ENCODE measurements around the gene RSPH4A. TPM values are rescaled to one million over a fixed set of nuclear protein-coding genes. Genes with fewer than 3 reads are reported as not detected.

Gene RSPH4A
- total RNA-seq, 3 donors from 2014 or later (not counting 1 experiment from before 2014, with no cell fraction given), result 0.64 to 1.0 (median 0.95) TPM

- DNase-seq (no peak), ATAC-seq (peak in 1 of 3 donors; percentile 10)
- H3K9me3 Mint-ChIP-seq, result no peaks in the 10 kb centered on the region
- peak overlapping the region in 1 of 2 donors; percentile 50 for H3K27ac Mint-ChIP-seq
- Histone ChIP-seq H3K9me3 (ENCODE audit: control insufficient read depth, insufficient read depth, low read length) (no peaks in the 10 kb centered on the region), H3K4me1 (ENCODE audit: control insufficient read depth, insufficient read depth, low read length) (peaks cover 5% of the 10 kb centered on the region), H3K27ac (ENCODE audit: low read length) (no peak overlapping the region), H3K4me3 (ENCODE audit: low read length) (no peak overlapping the region), H3K27me3 (ENCODE audit: control insufficient read depth, insufficient read depth, low read length) (no peaks in the 10 kb centered on the region), H3K36me3 (ENCODE audit: control insufficient read depth, insufficient read depth, low read length) (peaks cover 13% of the 10 kb centered on the region)
- peaks cover 7% of the 10 kb centered on the region for H3K36me3 Mint-ChIP-seq
- intact Hi-C loops (cut with micrococcal nuclease), result no loop called here
- no peak overlapping the region for H3K4me3 Mint-ChIP-seq
- no peak for TF ChIP-seq CTCF (IDR thresholded peaks at IDR 0.05)
- WGBS (ENCODE audit: insufficient coverage), result 21% methylated on average over 5 of the region's 5 CpGs
- no peaks in the 10 kb centered on the region for H3K27me3 Mint-ChIP-seq (ENCODE audit: low read depth in 2 of 2)
- H3K4me1 Mint-ChIP-seq, result peaks cover 5 to 17% of the 10 kb centered on the region in 2 donors
These were observed 15.2 kb downstream of the RSPH4A start for GRCh38 chr6:116631379-116631990.

- intact Hi-C loops (cut with micrococcal nuclease), result no loop called here
- WGBS (ENCODE audit: insufficient coverage), result 53% methylated on average over 2 of the region's 2 CpGs
- no peak overlapping the region for H3K4me3 Mint-ChIP-seq
- no peak overlapping the region for H3K27ac ChIP-seq (ENCODE audit: low read length)
- no peaks in the 10 kb centered on the region for H3K27me3 ChIP-seq (ENCODE audit: control insufficient read depth, insufficient read depth, low read length)
- H3K36me3 ChIP-seq (ENCODE audit: control insufficient read depth, insufficient read depth, low read length), result peaks cover 19% of the 10 kb centered on the region
- TF ChIP-seq CTCF (IDR thresholded peaks at IDR 0.05), result no peak
- no peaks in the 10 kb centered on the region for H3K9me3 Mint-ChIP-seq
- ATAC-seq, result no peak
- DNase-seq, result no peak
- H3K9me3 ChIP-seq (ENCODE audit: control insufficient read depth, insufficient read depth, low read length), result no peaks in the 10 kb centered on the region
- H3K4me1 Mint-ChIP-seq, result peaks cover 5 to 17% of the 10 kb centered on the region in 2 donors
- peaks cover 5% of the 10 kb centered on the region for H3K4me1 ChIP-seq (ENCODE audit: control insufficient read depth, insufficient read depth, low read length)
- H3K27me3 Mint-ChIP-seq (ENCODE audit: low read depth in 2 of 2), result no peaks in the 10 kb centered on the region
- H3K4me3 ChIP-seq (ENCODE audit: low read length), result no peak overlapping the region
- H3K27ac Mint-ChIP-seq, result no peak overlapping the region
- H3K36me3 Mint-ChIP-seq, result peaks cover 7% of the 10 kb centered on the region
These were observed 17.4 kb downstream of the RSPH4A start for GRCh38 chr6:116633685-116634084.

GRCh38 chr6:116648156-116648555, 31.9 kb downstream of the RSPH4A start:
- Histone ChIP-seq H3K4me3 (ENCODE audit: low read length) (no peak overlapping the region), H3K27me3 (ENCODE audit: control insufficient read depth, insufficient read depth, low read length) (no peaks in the 10 kb centered on the region), H3K27ac (ENCODE audit: low read length) (no peak overlapping the region), H3K9me3 (ENCODE audit: control insufficient read depth, insufficient read depth, low read length) (no peaks in the 10 kb centered on the region), H3K4me1 (ENCODE audit: control insufficient read depth, insufficient read depth, low read length) (no peaks in the 10 kb centered on the region), H3K36me3 (ENCODE audit: control insufficient read depth, insufficient read depth, low read length) (peaks cover 42% of the 10 kb centered on the region)
- no peak for TF ChIP-seq CTCF (IDR thresholded peaks at IDR 0.05)
- Mint-ChIP-seq H3K9me3 (no peaks in the 10 kb centered on the region), H3K4me1 (peaks cover 15 to 17% of the 10 kb centered on the region in 2 donors), H3K27me3 (ENCODE audit: low read depth in 2 of 2) (no peaks in the 10 kb centered on the region), H3K36me3 (peaks cover 18% of the 10 kb centered on the region), H3K4me3 (no peak overlapping the region), H3K27ac (no peak overlapping the region)
- no peak for ATAC-seq
- intact Hi-C loops (cut with micrococcal nuclease), result no loop called here
- 38% methylated on average over 3 of the region's 5 CpGs for WGBS (ENCODE audit: insufficient coverage)
- no peak for DNase-seq

GRCh38 chr6:116649129-116649528, 32.9 kb downstream of the RSPH4A start:
- ATAC-seq, result no peak
- Mint-ChIP-seq H3K27me3 (ENCODE audit: low read depth in 2 of 2) (no peaks in the 10 kb centered on the region), H3K27ac (no peak overlapping the region), H3K4me1 (peaks cover 15 to 17% of the 10 kb centered on the region in 2 donors), H3K9me3 (no peaks in the 10 kb centered on the region), H3K36me3 (peaks cover 18% of the 10 kb centered on the region), H3K4me3 (no peak overlapping the region)
- no peak for DNase-seq
- Histone ChIP-seq H3K9me3 (ENCODE audit: control insufficient read depth, insufficient read depth, low read length) (no peaks in the 10 kb centered on the region), H3K36me3 (ENCODE audit: control insufficient read depth, insufficient read depth, low read length) (peaks cover 51% of the 10 kb centered on the region), H3K27ac (ENCODE audit: low read length) (no peak overlapping the region), H3K27me3 (ENCODE audit: control insufficient read depth, insufficient read depth, low read length) (no peaks in the 10 kb centered on the region), H3K4me3 (ENCODE audit: low read length) (no peak overlapping the region), H3K4me1 (ENCODE audit: control insufficient read depth, insufficient read depth, low read length) (no peaks in the 10 kb centered on the region)
- intact Hi-C loops (cut with micrococcal nuclease), result no loop called here
- no peak for TF ChIP-seq CTCF (IDR thresholded peaks at IDR 0.05)
- no CpG with 5 or more reads among the region's 3 CpGs for WGBS (ENCODE audit: insufficient coverage)

Measured in natural killer cell (primary cell).